ENCODE results near the gene AHCY.

The AHCY gene

GRCh38 chr20:34240693-34241615 lies 62.2 kb downstream of the AHCY start, which contains the start of gene ASIP:
TSS of gene ASIP (plus strand) at chr20:34241423. CDS start at chr20:34260375, 18,952 bp downstream.
- TF ChIP-seq FOXP2 (optimal IDR thresholded peaks at IDR 0.05; ENCODE audit: borderline replicate concordance, extremely low read depth, extremely low read length, insufficient read depth), result no peak
- no peak for TF ChIP-seq SIN3A (IDR thresholded peaks at IDR 0.05; ENCODE audit: borderline replicate concordance, insufficient read depth, low read length)
- no peak for TF ChIP-seq REST (IDR thresholded peaks at IDR 0.05; ENCODE audit: insufficient read depth in 1 of 2, low read depth in 2 of 2, low read length in 2 of 2)
- TF ChIP-seq POLR2AphosphoS5 (IDR thresholded peaks at IDR 0.05; ENCODE audit: low read depth, low read length), result no peak
- no peak for TF ChIP-seq TAF1 (IDR thresholded peaks at IDR 0.05; ENCODE audit: borderline replicate concordance, insufficient read depth, low read length)

- TF ChIP-seq POLR2AphosphoS5 (IDR thresholded peaks at IDR 0.05; ENCODE audit: low read depth, low read length), result no peak
- no peak for TF ChIP-seq SIN3A (IDR thresholded peaks at IDR 0.05; ENCODE audit: borderline replicate concordance, insufficient read depth, low read length)
- no peak for TF ChIP-seq REST (IDR thresholded peaks at IDR 0.05; ENCODE audit: insufficient read depth in 1 of 2, low read depth in 2 of 2, low read length in 2 of 2)
- no peak for TF ChIP-seq FOXP2 (optimal IDR thresholded peaks at IDR 0.05; ENCODE audit: borderline replicate concordance, extremely low read depth, extremely low read length, insufficient read depth)
- no peak for TF ChIP-seq TAF1 (IDR thresholded peaks at IDR 0.05; ENCODE audit: borderline replicate concordance, insufficient read depth, low read length)
Observed at GRCh38 chr20:34240121-34240520, 63.0 kb downstream of the AHCY start.

GRCh38 chr20:34237942-34238341 lies 65.2 kb downstream of the AHCY start:
- TF ChIP-seq REST (IDR thresholded peaks at IDR 0.05; ENCODE audit: insufficient read depth in 1 of 2, low read depth in 2 of 2, low read length in 2 of 2) (no peak), TAF1 (IDR thresholded peaks at IDR 0.05; ENCODE audit: borderline replicate concordance, insufficient read depth, low read length) (no peak), FOXP2 (optimal IDR thresholded peaks at IDR 0.05; ENCODE audit: borderline replicate concordance, extremely low read depth, extremely low read length, insufficient read depth) (no peak), POLR2AphosphoS5 (IDR thresholded peaks at IDR 0.05; ENCODE audit: low read depth, low read length) (no peak), SIN3A (IDR thresholded peaks at IDR 0.05; ENCODE audit: borderline replicate concordance, insufficient read depth, low read length) (no peak)

GRCh38 chr20:34235875-34236274 lies 67.3 kb downstream of the AHCY start:
- no peak for TF ChIP-seq POLR2AphosphoS5 (IDR thresholded peaks at IDR 0.05; ENCODE audit: low read depth, low read length)
- TF ChIP-seq FOXP2 (optimal IDR thresholded peaks at IDR 0.05; ENCODE audit: borderline replicate concordance, extremely low read depth, extremely low read length, insufficient read depth), result no peak
- TF ChIP-seq REST (IDR thresholded peaks at IDR 0.05; ENCODE audit: insufficient read depth in 1 of 2, low read depth in 2 of 2, low read length in 2 of 2), result no peak
- TF ChIP-seq SIN3A (IDR thresholded peaks at IDR 0.05; ENCODE audit: borderline replicate concordance, insufficient read depth, low read length), result no peak
- no peak for TF ChIP-seq TAF1 (IDR thresholded peaks at IDR 0.05; ENCODE audit: borderline replicate concordance, insufficient read depth, low read length)
